ENCODE results near the gene MCTP2. TPM values are rescaled to one million over a fixed set of nuclear protein-coding genes. Genes with fewer than 3 reads are reported as not detected.

Gene MCTP2
- total and polyA plus RNA-seq, 2 of the 8 experiments (the other 6 are each of a cell fraction or from before 2014, with no cell fraction given), result 3.4 to 4.5 TPM

- TF ChIP-seq, protein P1, sequence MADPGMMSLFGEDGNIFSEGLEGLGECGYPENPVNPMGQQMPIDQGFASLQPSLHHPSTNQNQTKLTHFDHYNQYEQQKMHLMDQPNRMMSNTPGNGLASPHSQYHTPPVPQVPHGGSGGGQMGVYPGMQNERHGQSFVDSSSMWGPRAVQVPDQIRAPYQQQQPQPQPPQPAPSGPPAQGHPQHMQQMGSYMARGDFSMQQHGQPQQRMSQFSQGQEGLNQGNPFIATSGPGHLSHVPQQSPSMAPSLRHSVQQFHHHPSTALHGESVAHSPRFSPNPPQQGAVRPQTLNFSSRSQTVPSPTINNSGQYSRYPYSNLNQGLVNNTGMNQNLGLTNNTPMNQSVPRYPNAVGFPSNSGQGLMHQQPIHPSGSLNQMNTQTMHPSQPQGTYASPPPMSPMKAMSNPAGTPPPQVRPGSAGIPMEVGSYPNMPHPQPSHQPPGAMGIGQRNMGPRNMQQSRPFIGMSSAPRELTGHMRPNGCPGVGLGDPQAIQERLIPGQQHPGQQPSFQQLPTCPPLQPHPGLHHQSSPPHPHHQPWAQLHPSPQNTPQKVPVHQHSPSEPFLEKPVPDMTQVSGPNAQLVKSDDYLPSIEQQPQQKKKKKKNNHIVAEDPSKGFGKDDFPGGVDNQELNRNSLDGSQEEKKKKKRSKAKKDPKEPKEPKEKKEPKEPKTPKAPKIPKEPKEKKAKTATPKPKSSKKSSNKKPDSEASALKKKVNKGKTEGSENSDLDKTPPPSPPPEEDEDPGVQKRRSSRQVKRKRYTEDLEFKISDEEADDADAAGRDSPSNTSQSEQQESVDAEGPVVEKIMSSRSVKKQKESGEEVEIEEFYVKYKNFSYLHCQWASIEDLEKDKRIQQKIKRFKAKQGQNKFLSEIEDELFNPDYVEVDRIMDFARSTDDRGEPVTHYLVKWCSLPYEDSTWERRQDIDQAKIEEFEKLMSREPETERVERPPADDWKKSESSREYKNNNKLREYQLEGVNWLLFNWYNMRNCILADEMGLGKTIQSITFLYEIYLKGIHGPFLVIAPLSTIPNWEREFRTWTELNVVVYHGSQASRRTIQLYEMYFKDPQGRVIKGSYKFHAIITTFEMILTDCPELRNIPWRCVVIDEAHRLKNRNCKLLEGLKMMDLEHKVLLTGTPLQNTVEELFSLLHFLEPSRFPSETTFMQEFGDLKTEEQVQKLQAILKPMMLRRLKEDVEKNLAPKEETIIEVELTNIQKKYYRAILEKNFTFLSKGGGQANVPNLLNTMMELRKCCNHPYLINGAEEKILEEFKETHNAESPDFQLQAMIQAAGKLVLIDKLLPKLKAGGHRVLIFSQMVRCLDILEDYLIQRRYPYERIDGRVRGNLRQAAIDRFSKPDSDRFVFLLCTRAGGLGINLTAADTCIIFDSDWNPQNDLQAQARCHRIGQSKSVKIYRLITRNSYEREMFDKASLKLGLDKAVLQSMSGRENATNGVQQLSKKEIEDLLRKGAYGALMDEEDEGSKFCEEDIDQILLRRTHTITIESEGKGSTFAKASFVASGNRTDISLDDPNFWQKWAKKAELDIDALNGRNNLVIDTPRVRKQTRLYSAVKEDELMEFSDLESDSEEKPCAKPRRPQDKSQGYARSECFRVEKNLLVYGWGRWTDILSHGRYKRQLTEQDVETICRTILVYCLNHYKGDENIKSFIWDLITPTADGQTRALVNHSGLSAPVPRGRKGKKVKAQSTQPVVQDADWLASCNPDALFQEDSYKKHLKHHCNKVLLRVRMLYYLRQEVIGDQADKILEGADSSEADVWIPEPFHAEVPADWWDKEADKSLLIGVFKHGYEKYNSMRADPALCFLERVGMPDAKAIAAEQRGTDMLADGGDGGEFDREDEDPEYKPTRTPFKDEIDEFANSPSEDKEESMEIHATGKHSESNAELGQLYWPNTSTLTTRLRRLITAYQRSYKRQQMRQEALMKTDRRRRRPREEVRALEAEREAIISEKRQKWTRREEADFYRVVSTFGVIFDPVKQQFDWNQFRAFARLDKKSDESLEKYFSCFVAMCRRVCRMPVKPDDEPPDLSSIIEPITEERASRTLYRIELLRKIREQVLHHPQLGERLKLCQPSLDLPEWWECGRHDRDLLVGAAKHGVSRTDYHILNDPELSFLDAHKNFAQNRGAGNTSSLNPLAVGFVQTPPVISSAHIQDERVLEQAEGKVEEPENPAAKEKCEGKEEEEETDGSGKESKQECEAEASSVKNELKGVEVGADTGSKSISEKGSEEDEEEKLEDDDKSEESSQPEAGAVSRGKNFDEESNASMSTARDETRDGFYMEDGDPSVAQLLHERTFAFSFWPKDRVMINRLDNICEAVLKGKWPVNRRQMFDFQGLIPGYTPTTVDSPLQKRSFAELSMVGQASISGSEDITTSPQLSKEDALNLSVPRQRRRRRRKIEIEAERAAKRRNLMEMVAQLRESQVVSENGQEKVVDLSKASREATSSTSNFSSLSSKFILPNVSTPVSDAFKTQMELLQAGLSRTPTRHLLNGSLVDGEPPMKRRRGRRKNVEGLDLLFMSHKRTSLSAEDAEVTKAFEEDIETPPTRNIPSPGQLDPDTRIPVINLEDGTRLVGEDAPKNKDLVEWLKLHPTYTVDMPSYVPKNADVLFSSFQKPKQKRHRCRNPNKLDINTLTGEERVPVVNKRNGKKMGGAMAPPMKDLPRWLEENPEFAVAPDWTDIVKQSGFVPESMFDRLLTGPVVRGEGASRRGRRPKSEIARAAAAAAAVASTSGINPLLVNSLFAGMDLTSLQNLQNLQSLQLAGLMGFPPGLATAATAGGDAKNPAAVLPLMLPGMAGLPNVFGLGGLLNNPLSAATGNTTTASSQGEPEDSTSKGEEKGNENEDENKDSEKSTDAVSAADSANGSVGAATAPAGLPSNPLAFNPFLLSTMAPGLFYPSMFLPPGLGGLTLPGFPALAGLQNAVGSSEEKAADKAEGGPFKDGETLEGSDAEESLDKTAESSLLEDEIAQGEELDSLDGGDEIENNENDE (IDR thresholded peaks at IDR 0.05; ENCODE audit: insufficient replicate concordance, low read length), result no peak
- TF ChIP-seq POLR2A (IDR thresholded peaks at IDR 0.05; ENCODE audit: control extremely low read depth in 1 of 2, low read depth in 2 of 2, low read length in 2 of 2), result no peak
Observed at GRCh38 chr15:94477913-94478553, 246.7 kb downstream of the MCTP2 start (continued).
